Measurements from ENCODE around the gene RPH3AL.

Gene RPH3AL

GRCh38 chr17:352421-353212, at the start of gene RPH3AL:
TSS of gene RPH3AL (minus strand) at chr17:352807. CDS start at chr17:327543, 25,264 bp downstream.
- peak; percentile 66 for DNase-seq

GRCh38 chr17:400257-400656, 47.6 kb upstream of the RPH3AL start:
- DNase-seq: no peak

GRCh38 chr17:396788-397187, 44.2 kb upstream of the RPH3AL start:
- DNase-seq: no peak

GRCh38 chr17:395974-396373, 43.4 kb upstream of the RPH3AL start:
- no peak for DNase-seq

GRCh38 chr17:395179-395578, 42.6 kb upstream of the RPH3AL start:
- DNase-seq: no peak

- DNase-seq: no peak
These were observed 42.1 kb upstream of the RPH3AL start for GRCh38 chr17:394718-395095.

GRCh38 chr17:393806-394717, 41.5 kb upstream of the RPH3AL start:
- DNase-seq: no peak

- DNase-seq: no peak
These were observed 39.2 kb upstream of the RPH3AL start for GRCh38 chr17:391850-392249.

GRCh38 chr17:390025-390424, 37.4 kb upstream of the RPH3AL start:
- no peak for DNase-seq

GRCh38 chr17:388087-388486, 35.5 kb upstream of the RPH3AL start:
- DNase-seq: no peak

- DNase-seq: peak; percentile 83
These were observed 33.7 kb upstream of the RPH3AL start for GRCh38 chr17:386141-386876.

GRCh38 chr17:385836-386140, 33.2 kb upstream of the RPH3AL start:
- no peak for DNase-seq

GRCh38 chr17:385178-385835, 32.7 kb upstream of the RPH3AL start:
- DNase-seq: peak; percentile 84

- peak; percentile 43 for DNase-seq
These were observed 32.1 kb upstream of the RPH3AL start for GRCh38 chr17:384622-385177.

GRCh38 chr17:383771-384621, 31.4 kb upstream of the RPH3AL start:
- no peak for DNase-seq

GRCh38 chr17:382644-383533, 30.3 kb upstream of the RPH3AL start:
- DNase-seq: peak; percentile 75

- no peak for DNase-seq
These were observed 29.5 kb upstream of the RPH3AL start for GRCh38 chr17:381941-382643.

GRCh38 chr17:381516-381915, 28.9 kb upstream of the RPH3AL start:
- DNase-seq: no peak

- no peak for DNase-seq
These were observed 27.2 kb upstream of the RPH3AL start for GRCh38 chr17:379531-380465.

All from right hindlimb (tissue), 1 donor.